Vagina (tissue), 2 donors: Measurements from ENCODE around the gene ARID1B. TPM values are rescaled to one million over a fixed set of nuclear protein-coding genes. Genes with fewer than 3 reads are reported as not detected.

ENCODE experiments used
- DNase-seq, 2 donors: peaks; one replicate each; pipeline ENCODE4 v3.0.0-alpha.2; 2017; ENCODE audit errors: extremely low spot score in 2 of 2
- H3K27ac ChIP-seq: fragments of 200-600 bp; sonication (generic); one replicate; pipeline ENCODE4 v1.5.1; 2019
- H3K27me3 ChIP-seq: fragments of 200-600 bp; sonication (generic); one replicate; pipeline ENCODE4 v1.5.1; 2019
- H3K36me3 ChIP-seq, 2 donors: fragments of 200-600 bp; sonication (generic); one replicate each; pipeline ENCODE4 v1.5.1; 2017 to 2019
- H3K4me1 ChIP-seq: fragments of 200-600 bp; sonication (generic); one replicate; pipeline ENCODE4 v1.5.1; 2019
- H3K4me3 ChIP-seq, 2 donors: fragments of 200-600 bp; sonication (generic); 1 replicate in 1 of 2; 2 replicates in 1 of 2; pipeline ENCODE4 v1.5.1; 2016 to 2019
- H3K9me3 ChIP-seq: fragments of 200-600 bp; sonication (generic); one replicate; pipeline ENCODE4 v1.5.1; 2019
- CTCF ChIP-seq, 3 experiments: fragments of 450-650 bp in 2 of 3; fragments of 200-600 bp in 1 of 3; sonication (generic) in 1 of 3; IDR thresholded peaks; one replicate each; pipeline ENCODE4 v1.5.1; 2017 to 2019; ENCODE audit warnings: antibody characterized with exemption in 3 of 3, mild to moderate bottlenecking in 2 of 3, moderate library complexity in 2 of 3
- POLR2A ChIP-seq, 2 donors: fragments of 450-650 bp; IDR thresholded peaks; one replicate each; pipeline ENCODE4 v1.6.1; 2017; ENCODE audit warnings: antibody characterized with exemption in 2 of 2, mild to moderate bottlenecking in 2 of 2, moderate library complexity in 2 of 2
- POLR2AphosphoS5 ChIP-seq, 2 donors: sonication (generic); formaldehyde crosslinking; IDR thresholded peaks; one replicate each; pipeline ENCODE4 v1.9.0; 2017; ENCODE audit warnings: antibody characterized with exemption in 2 of 2, mild to moderate bottlenecking in 2 of 2, low read depth in 1 of 2; ENCODE audit not compliant: insufficient read depth in 1 of 2
- intact Hi-C: fragments of 100-400 bp; cut with DNase I; formaldehyde crosslinking; loops from one replicate; pipeline ENCODE4 v1.15.1; 2023
- total RNA-seq: library from RNA; depleted of rRNA; stranded (reverse); fragments of >200 nt; gene quantifications from one replicate; pipeline ENCODE4 v1.2.3, GENCODE V29; 2016

Gene ARID1B
- total RNA-seq, 1 donor from 2014 or later = 141 TPM

- Histone ChIP-seq H3K4me1 (peaks cover 54% of the 10 kb centered on the region), H3K27me3 (no peaks in the 10 kb centered on the region), H3K9me3 (no peaks in the 10 kb centered on the region), H3K4me3 (no peak overlapping the region), H3K36me3 (no peaks in the 10 kb centered on the region), H3K27ac (no peak overlapping the region)
- no peak for DNase-seq
- intact Hi-C loops = no loop called here
- TF ChIP-seq POLR2A (IDR thresholded peaks at IDR 0.05) (no peak), POLR2AphosphoS5 (IDR thresholded peaks at IDR 0.05; ENCODE audit: insufficient read depth in 1 of 2, low read depth in 1 of 2) (no peak), CTCF (IDR thresholded peaks at IDR 0.05) (no peak)
Measured at GRCh38 chr6:156938143-156938542, 161.0 kb downstream of the ARID1B start.

GRCh38 chr6:156940221-156940620 is 163.0 kb downstream of the ARID1B start:
- peaks cover 49% of the 10 kb centered on the region for H3K4me1 ChIP-seq
- no peak overlapping the region for H3K4me3 ChIP-seq
- intact Hi-C loops = no loop called here
- no peak overlapping the region for H3K27ac ChIP-seq
- no peaks in the 10 kb centered on the region for H3K9me3 ChIP-seq
- H3K36me3 ChIP-seq = no peaks in the 10 kb centered on the region
- H3K27me3 ChIP-seq = no peaks in the 10 kb centered on the region
- no peak for DNase-seq
- TF ChIP-seq POLR2AphosphoS5 (IDR thresholded peaks at IDR 0.05; ENCODE audit: insufficient read depth in 1 of 2, low read depth in 1 of 2) (no peak), CTCF (IDR thresholded peaks at IDR 0.05) (no peak), POLR2A (IDR thresholded peaks at IDR 0.05) (no peak)

- no peak overlapping the region for H3K4me3 ChIP-seq
- H3K27ac ChIP-seq = no peak overlapping the region
- peaks cover 64% of the 10 kb centered on the region for H3K4me1 ChIP-seq
- no peaks in the 10 kb centered on the region for H3K36me3 ChIP-seq
- TF ChIP-seq POLR2AphosphoS5 (IDR thresholded peaks at IDR 0.05; ENCODE audit: insufficient read depth in 1 of 2, low read depth in 1 of 2) = no peak
- no peak for TF ChIP-seq POLR2A (IDR thresholded peaks at IDR 0.05)
- TF ChIP-seq CTCF (IDR thresholded peaks at IDR 0.05) = no peak
- H3K9me3 ChIP-seq = no peaks in the 10 kb centered on the region
- H3K27me3 ChIP-seq = no peaks in the 10 kb centered on the region
- DNase-seq = no peak
- intact Hi-C loops = no loop called here
Measured at GRCh38 chr6:156942266-156942665, 165.1 kb downstream of the ARID1B start.

- Histone ChIP-seq H3K36me3 (no peaks in the 10 kb centered on the region), H3K4me3 (no peak overlapping the region), H3K4me1 (peaks cover 70% of the 10 kb centered on the region), H3K9me3 (no peaks in the 10 kb centered on the region), H3K27me3 (no peaks in the 10 kb centered on the region), H3K27ac (no peak overlapping the region)
- intact Hi-C loops = no loop called here
- TF ChIP-seq CTCF (IDR thresholded peaks at IDR 0.05) (no peak), POLR2A (IDR thresholded peaks at IDR 0.05) (no peak), POLR2AphosphoS5 (IDR thresholded peaks at IDR 0.05; ENCODE audit: insufficient read depth in 1 of 2, low read depth in 1 of 2) (no peak)
- no peak for DNase-seq
Measured at GRCh38 chr6:156943166-156943565, 166.0 kb downstream of the ARID1B start.

GRCh38 chr6:156943816-156944215 is 166.6 kb downstream of the ARID1B start:
- H3K27ac ChIP-seq = no peak overlapping the region
- peaks cover 74% of the 10 kb centered on the region for H3K4me1 ChIP-seq
- H3K36me3 ChIP-seq = no peaks in the 10 kb centered on the region
- no peak overlapping the region for H3K4me3 ChIP-seq
- TF ChIP-seq POLR2AphosphoS5 (IDR thresholded peaks at IDR 0.05; ENCODE audit: insufficient read depth in 1 of 2, low read depth in 1 of 2) (no peak), CTCF (IDR thresholded peaks at IDR 0.05) (no peak), POLR2A (IDR thresholded peaks at IDR 0.05) (no peak)
- H3K9me3 ChIP-seq = no peaks in the 10 kb centered on the region
- no peak for DNase-seq
- no peaks in the 10 kb centered on the region for H3K27me3 ChIP-seq
- intact Hi-C loops = no loop called here
